ENCODE measurements around the gene IL33.

Gene IL33

GRCh38 chr9:6237267-6237666 lies 21.7 kb downstream of the IL33 start:
- TF ChIP-seq CTCF (IDR thresholded peaks at IDR 0.05; ENCODE audit: control insufficient read depth, insufficient read depth, low read depth, low read length, missing control alignments), result no peak
- DNase-seq (ENCODE audit: low read depth), result no peak
- no peak overlapping the region for H3K4me3 ChIP-seq (ENCODE audit: control insufficient read depth, low read depth, low read length)

- no peak for DNase-seq (ENCODE audit: low read depth)
- no peak for TF ChIP-seq CTCF (IDR thresholded peaks at IDR 0.05; ENCODE audit: control insufficient read depth, insufficient read depth, low read depth, low read length, missing control alignments)
- no peak overlapping the region for H3K4me3 ChIP-seq (ENCODE audit: control insufficient read depth, low read depth, low read length)
These were observed 23.4 kb downstream of the IL33 start for GRCh38 chr9:6239048-6239461.

- DNase-seq (ENCODE audit: low read depth), result no peak
- no peak overlapping the region for H3K4me3 ChIP-seq (ENCODE audit: control insufficient read depth, low read depth, low read length)
- TF ChIP-seq CTCF (IDR thresholded peaks at IDR 0.05; ENCODE audit: control insufficient read depth, insufficient read depth, low read depth, low read length, missing control alignments), result no peak
These were observed 24.1 kb downstream of the IL33 start for GRCh38 chr9:6239694-6240093.

- DNase-seq (ENCODE audit: low read depth), result peak; percentile 48
- no peak for TF ChIP-seq CTCF (IDR thresholded peaks at IDR 0.05; ENCODE audit: control insufficient read depth, insufficient read depth, low read depth, low read length, missing control alignments)
These were observed 28.1 kb downstream of the IL33 start for GRCh38 chr9:6243746-6244145.

GRCh38 chr9:6247266-6247665 lies 31.7 kb downstream of the IL33 start:
- no peak for DNase-seq (ENCODE audit: low read depth)
- H3K4me3 ChIP-seq (ENCODE audit: control insufficient read depth, low read depth, low read length), result no peak overlapping the region
- no peak for TF ChIP-seq CTCF (IDR thresholded peaks at IDR 0.05; ENCODE audit: control insufficient read depth, insufficient read depth, low read depth, low read length, missing control alignments)

More at GRCh38 chr9:6243746-6244145, 28.1 kb downstream of the IL33 start:
- no peak overlapping the region for H3K4me3 ChIP-seq (ENCODE audit: control insufficient read depth, low read depth, low read length)

- H3K4me3 ChIP-seq (ENCODE audit: control insufficient read depth, low read depth, low read length), result no peak overlapping the region
- DNase-seq (ENCODE audit: low read depth), result no peak
- no peak for TF ChIP-seq CTCF (IDR thresholded peaks at IDR 0.05; ENCODE audit: control insufficient read depth, insufficient read depth, low read depth, low read length, missing control alignments)
These were observed 53.3 kb downstream of the IL33 start for GRCh38 chr9:6268826-6269397.

GRCh38 chr9:6270896-6271295 lies 55.3 kb downstream of the IL33 start:
- no peak for TF ChIP-seq CTCF (IDR thresholded peaks at IDR 0.05; ENCODE audit: control insufficient read depth, insufficient read depth, low read depth, low read length, missing control alignments)
- DNase-seq (ENCODE audit: low read depth), result no peak

More at GRCh38 chr9:6270896-6271295, 55.3 kb downstream of the IL33 start:
- H3K4me3 ChIP-seq (ENCODE audit: control insufficient read depth, low read depth, low read length), result no peak overlapping the region
